Measurements from ENCODE around the gene SCAMP5.

DNA sequence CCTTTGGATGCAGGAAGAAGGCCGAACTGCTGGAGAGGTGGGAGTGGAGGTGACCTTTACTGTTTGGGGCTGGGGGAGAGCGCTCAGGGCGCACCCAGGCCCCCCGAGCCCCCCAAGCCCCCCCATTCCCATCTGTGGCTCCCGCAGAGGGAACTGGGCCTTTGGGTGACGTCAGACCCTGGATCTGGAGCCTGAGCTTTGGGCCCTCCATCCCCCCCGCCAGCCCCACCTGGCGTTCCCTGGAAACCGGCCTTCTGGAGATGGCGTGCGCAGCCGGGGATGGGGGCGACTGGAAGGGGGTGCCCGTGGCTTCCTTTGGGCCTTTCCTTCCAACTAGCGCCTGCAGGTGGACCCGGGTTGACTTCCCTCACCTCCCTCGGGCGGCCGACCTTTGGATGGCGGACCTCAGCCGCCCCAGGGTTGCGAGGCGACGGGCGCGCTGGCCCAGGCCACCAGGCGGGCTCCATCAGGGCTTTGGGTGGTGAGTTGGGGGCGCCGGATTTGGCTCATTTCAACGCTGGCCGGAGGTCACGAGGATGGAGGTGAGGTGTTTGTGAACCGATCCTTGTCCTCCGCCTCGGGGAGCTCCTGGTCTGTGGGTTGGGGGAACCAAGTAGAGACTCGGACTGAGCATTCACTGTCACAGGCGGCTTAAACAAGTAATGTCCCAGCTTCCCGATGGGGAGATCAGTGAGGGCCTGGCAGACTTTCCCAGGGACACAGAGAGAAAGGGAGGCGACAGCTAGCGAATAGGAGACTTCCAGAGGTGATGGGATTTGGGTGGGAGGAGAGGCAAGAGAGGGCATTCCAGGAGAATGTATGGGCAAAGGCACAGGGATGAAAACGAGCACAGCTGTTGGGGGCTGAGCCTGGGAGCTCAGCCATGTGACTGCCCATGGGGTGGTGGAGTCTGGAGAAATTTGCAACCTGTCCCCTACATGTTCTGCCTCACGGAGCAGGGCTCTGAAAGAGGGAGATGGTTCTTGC, 709 bp downstream of the SCAMP5 start:
- TF ChIP-seq CTCF (IDR thresholded peaks at IDR 0.05) (no peak), POLR2A (IDR thresholded peaks at IDR 0.05) (no peak)

Measured in right lobe of liver (tissue), 4 donors.